IPS-15b (cell line): Measurements from ENCODE around the gene ZDHHC14.
"Not testable (repeated sequence)": the region's sequence is repeated elsewhere in the genome, so short reads cannot be mapped to it uniquely, and the experiment has no call there.

Source experiments
- H3K27me3 ChIP-seq: one replicate; pipeline ENCODE4 v1.6.1; 2013; ENCODE audit warnings: low read length; ENCODE audit not compliant: control insufficient read depth, insufficient read depth
- H3K36me3 ChIP-seq: one replicate; pipeline ENCODE4 v1.6.1; 2013; ENCODE audit warnings: low read length; ENCODE audit not compliant: control insufficient read depth, insufficient read depth
- H3K4me1 ChIP-seq: one replicate; pipeline ENCODE4 v1.6.1; 2013; ENCODE audit warnings: mild to moderate bottlenecking, low read length; ENCODE audit not compliant: control insufficient read depth, insufficient read depth
- H3K4me3 ChIP-seq: one replicate; pipeline ENCODE4 v1.5.1; 2013; ENCODE audit warnings: low read depth, low read length
- H3K9ac ChIP-seq: one replicate; pipeline ENCODE4 v1.6.1; 2013; ENCODE audit warnings: low read depth, mild to moderate bottlenecking, low read length
- H3K9me3 ChIP-seq: one replicate; pipeline ENCODE4 v1.6.1; 2013; ENCODE audit warnings: mild to moderate bottlenecking, low read length; ENCODE audit not compliant: control insufficient read depth, insufficient read depth

The ZDHHC14 gene

GRCh38 chr6:157558049-157558448, 177.1 kb downstream of the ZDHHC14 start:
- Histone ChIP-seq H3K9me3 (no peaks in the 10 kb centered on the region), H3K36me3 (no peaks in the 10 kb centered on the region), H3K4me1 (peaks cover 6% of the 10 kb centered on the region), H3K9ac (no peak overlapping the region), H3K27me3 (no peaks in the 10 kb centered on the region), H3K4me3 (no peak overlapping the region)

- no peaks in the 10 kb centered on the region for H3K27me3 ChIP-seq
- H3K4me3 ChIP-seq: no peak overlapping the region
- H3K4me1 ChIP-seq: no peaks in the 10 kb centered on the region
- no peak overlapping the region for H3K9ac ChIP-seq
- H3K9me3 ChIP-seq: no peaks in the 10 kb centered on the region
- H3K36me3 ChIP-seq: no peaks in the 10 kb centered on the region
Observed at GRCh38 chr6:157558487-157559200, 177.7 kb downstream of the ZDHHC14 start.

DNA sequence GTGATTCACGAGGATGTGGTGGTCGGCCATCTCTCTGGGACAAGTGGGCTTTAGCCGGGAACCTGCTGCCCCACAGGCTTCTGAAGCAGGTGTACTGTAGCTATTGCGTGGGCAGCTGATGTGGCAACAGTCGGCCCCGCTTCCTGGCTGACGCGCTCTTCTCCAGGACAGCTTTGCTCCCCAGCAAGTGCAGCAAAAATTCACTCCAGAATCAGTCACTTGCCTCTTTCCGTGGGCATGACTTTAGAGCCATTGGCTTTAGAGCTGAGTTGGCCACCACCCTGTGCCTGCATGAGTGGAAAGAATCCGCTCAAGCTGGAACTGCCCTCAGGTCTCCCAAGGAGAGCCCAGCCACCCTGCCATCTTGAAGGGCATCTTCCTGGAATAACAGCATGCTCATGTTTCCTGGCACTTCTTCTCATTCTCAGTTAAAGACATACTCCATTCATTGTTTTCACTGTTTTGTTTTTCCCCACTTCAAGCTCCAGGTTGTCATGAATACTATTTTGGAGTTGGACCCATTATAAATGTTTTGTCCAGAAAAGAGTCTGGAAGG, 178.3 kb downstream of the ZDHHC14 start:
- no peak overlapping the region for H3K4me3 ChIP-seq
- no peaks in the 10 kb centered on the region for H3K27me3 ChIP-seq
- no peaks in the 10 kb centered on the region for H3K4me1 ChIP-seq
- no peak overlapping the region for H3K9ac ChIP-seq
- H3K9me3 ChIP-seq: no peaks in the 10 kb centered on the region
- no peaks in the 10 kb centered on the region for H3K36me3 ChIP-seq

DNA sequence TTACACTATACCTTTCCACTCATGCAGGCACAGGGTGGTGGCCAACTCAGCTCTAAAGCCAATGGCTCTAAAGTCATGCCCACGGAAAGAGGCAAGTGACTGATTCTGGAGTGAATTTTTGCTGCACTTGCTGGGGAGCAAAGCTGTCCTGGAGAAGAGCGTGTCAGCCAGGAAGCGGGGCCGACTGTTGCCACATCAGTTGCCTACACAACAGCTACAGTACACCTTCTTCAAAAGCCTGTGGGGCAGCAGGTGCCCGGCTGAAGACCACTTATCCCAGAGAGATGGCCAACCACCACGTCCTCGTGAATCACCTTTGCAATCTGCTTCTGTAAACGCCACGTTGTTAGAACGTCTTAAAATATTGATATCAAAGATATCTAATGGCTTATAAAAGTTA, 179.1 kb downstream of the ZDHHC14 start:
- H3K9me3 ChIP-seq, H3K36me3 ChIP-seq, H3K9ac ChIP-seq, H3K4me1 ChIP-seq, H3K4me3 ChIP-seq, H3K27me3 ChIP-seq: not testable (repeated sequence)

- no peaks in the 10 kb centered on the region for H3K9me3 ChIP-seq
- no peaks in the 10 kb centered on the region for H3K27me3 ChIP-seq
- no peak overlapping the region for H3K9ac ChIP-seq
- H3K36me3 ChIP-seq: no peaks in the 10 kb centered on the region
- H3K4me3 ChIP-seq: no peak overlapping the region
- no peaks in the 10 kb centered on the region for H3K4me1 ChIP-seq
Observed at GRCh38 chr6:157560691-157561413, 179.9 kb downstream of the ZDHHC14 start.

DNA sequence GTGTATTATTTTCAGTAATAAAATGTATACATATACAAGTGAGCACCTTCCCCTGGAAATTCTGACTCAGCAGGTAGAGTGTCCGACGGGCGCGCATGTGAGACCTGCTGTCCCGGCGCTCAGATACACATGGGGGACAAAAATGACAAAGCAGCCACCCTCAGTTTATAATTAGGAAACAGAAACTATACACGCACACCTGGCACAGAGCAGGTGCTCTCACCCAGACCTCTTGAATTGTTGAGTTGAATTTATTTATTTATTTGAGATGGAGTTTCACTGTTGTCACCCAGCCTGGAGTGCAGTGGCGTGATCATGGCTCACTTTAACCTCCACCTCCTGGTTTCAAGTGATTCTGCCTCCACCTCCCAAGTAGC, 180.4 kb downstream of the ZDHHC14 start:
- H3K4me3 ChIP-seq: no peak overlapping the region
- H3K9me3 ChIP-seq: no peaks in the 10 kb centered on the region
- H3K9ac ChIP-seq: no peak overlapping the region
- H3K4me1 ChIP-seq: no peaks in the 10 kb centered on the region
- no peaks in the 10 kb centered on the region for H3K27me3 ChIP-seq
- H3K36me3 ChIP-seq: no peaks in the 10 kb centered on the region

DNA sequence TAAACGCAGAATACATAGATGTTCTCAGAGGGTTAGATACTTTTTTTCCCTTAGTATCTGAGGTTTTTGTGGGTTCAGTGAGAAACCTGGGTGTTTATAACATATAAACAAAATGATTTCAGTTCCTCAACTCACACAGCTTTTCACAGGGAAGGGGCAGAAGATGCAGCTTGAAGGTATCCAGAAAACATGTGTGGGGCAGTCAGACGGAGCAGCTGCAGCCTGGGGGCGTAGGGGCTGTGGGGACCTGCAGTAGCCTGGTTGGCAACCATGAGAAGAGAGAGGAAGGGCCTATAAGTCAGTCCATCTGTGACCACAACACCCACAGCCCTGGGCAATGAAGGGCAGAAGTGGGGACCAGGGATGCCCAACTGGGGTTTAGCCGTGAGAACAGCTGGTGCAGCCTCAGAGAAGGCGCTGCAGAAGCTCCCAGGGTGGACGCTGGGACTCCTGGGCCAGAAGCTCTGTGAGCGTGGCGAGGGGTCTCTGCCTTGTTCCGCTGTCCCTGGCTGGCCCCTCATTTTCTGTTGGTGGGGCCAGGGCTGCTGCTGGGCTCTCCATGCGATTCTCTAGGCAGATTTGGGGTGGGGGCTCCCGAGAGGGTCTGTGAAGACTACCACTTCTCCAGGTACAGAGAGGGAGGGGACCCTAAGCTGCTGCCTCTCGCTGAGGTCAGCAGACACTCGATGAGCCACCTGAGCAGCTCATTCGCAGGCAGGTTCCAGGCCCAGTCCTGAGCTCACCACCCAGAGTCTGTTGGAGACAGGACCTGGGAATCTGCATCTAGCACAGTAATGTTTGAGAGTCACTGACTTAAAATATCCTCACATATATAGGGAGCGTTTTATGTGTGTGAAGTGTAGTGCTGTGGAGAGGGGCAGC, 181.2 kb downstream of the ZDHHC14 start:
- no peaks in the 10 kb centered on the region for H3K4me1 ChIP-seq
- H3K9ac ChIP-seq: no peak overlapping the region
- H3K4me3 ChIP-seq: no peak overlapping the region
- no peaks in the 10 kb centered on the region for H3K27me3 ChIP-seq
- H3K9me3 ChIP-seq: no peaks in the 10 kb centered on the region
- H3K36me3 ChIP-seq: no peaks in the 10 kb centered on the region

GRCh38 chr6:157562997-157563396, 182.0 kb downstream of the ZDHHC14 start:
- no peaks in the 10 kb centered on the region for H3K4me1 ChIP-seq
- H3K4me3 ChIP-seq: no peak overlapping the region
- H3K9ac ChIP-seq: no peak overlapping the region
- H3K27me3 ChIP-seq: no peaks in the 10 kb centered on the region
- H3K9me3 ChIP-seq: no peaks in the 10 kb centered on the region
- no peaks in the 10 kb centered on the region for H3K36me3 ChIP-seq

DNA sequence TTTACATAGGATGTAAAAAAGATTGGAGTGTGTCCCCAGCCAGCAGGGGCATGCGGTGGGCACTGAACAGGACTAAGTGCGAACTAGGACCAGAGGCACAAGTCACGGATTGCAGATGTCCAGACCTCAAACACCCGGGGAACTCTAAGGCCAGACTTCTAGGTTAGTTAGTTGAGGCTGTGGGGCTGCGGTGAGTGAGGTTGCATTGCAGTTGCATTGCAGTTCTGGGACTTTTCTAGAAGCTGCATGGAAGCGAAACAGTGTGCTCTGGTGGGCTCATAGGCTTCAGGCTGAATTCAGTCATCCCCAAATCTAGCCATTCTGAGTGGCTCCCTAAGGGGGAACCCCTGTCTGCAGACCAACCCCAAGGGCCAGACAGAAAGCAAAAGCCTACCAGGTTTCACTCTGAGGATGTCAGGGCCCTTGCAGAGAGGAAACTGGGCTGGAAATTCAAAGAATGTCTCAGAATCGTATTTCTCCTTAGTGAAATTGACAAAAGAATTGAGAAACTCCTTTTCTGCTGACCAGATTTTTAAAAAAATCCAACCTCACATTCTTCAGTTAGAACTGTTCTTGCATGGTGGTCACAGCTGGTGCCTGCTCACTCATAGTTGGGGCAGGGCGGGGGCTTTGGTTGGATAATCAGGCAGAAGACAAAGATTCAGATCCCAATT, 182.8 kb downstream of the ZDHHC14 start:
- Histone ChIP-seq H3K9me3 (no peaks in the 10 kb centered on the region), H3K4me1 (no peaks in the 10 kb centered on the region), H3K9ac (no peak overlapping the region), H3K36me3 (no peaks in the 10 kb centered on the region), H3K27me3 (no peaks in the 10 kb centered on the region), H3K4me3 (no peak overlapping the region)

DNA sequence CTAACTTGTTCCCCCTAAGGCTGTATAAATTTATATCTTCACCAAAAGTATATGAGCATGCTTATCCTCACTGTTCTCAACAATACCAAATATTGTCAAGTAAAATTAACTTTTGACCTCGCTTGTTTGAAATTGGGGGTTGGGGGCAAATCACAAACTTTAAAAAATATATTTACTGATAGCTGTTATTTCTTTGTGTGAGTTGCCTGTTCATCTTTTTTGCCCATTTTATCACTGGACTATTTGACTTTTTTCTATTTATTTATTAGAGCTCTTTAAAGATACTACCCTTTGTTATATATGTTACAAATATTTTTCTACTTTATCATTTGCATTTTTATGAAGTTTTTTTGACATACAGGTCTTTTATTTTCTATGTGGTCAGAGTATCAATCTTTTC, 187.7 kb downstream of the ZDHHC14 start:
- peaks cover 5% of the 10 kb centered on the region for H3K4me1 ChIP-seq
- H3K4me3 ChIP-seq: no peak overlapping the region
- H3K9ac ChIP-seq: no peak overlapping the region
- no peaks in the 10 kb centered on the region for H3K9me3 ChIP-seq
- H3K36me3 ChIP-seq: no peaks in the 10 kb centered on the region
- no peaks in the 10 kb centered on the region for H3K27me3 ChIP-seq

DNA sequence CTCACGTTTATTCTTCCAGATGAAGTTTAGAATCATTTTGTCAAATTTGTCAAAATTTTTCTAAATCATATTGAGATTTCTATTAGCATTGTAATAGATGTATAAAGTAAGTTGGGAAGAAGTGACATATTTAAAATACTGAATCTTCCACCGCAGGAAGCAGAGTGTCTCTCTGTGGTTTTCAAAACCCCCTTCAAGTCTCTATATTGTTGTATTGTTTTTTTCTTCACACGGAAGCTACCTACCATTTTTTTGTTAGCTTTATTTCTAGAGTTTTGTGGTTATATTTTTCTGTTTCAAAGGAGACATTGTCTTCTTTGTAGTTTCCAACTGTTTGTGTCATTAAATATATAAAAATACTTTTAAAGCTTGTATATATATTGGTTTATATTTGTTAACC, 188.6 kb downstream of the ZDHHC14 start:
- no peaks in the 10 kb centered on the region for H3K9me3 ChIP-seq
- H3K27me3 ChIP-seq: no peaks in the 10 kb centered on the region
- H3K36me3 ChIP-seq: no peaks in the 10 kb centered on the region
- H3K9ac ChIP-seq: no peak overlapping the region
- H3K4me1 ChIP-seq: peaks cover 5% of the 10 kb centered on the region
- no peak overlapping the region for H3K4me3 ChIP-seq
